SK-N-SH (cell line): Measurements from ENCODE around the gene OLFM1. TPM values are rescaled to one million over a fixed set of nuclear protein-coding genes. Genes with fewer than 3 reads are reported as not detected.

Experiments used
- CTCF ChIA-PET: fragments of 300-600, 350-600 bp; formaldehyde crosslinking; extraction: SDS; loops from one replicate; lab custom pipeline; 2021; lab: Yijun Ruan, JAX
- POLR2A ChIA-PET: fragments of 350-600 bp; sonication (Branson Sonifier 250); formaldehyde crosslinking; extraction: SDS; loops from one replicate; lab custom pipeline; 2020; ENCODE audit warnings: antibody characterized with exemption, inconsistent platforms; lab: Yijun Ruan, JAX
- DNase-seq: peaks from one replicate; pipeline ENCODE4 v3.0.0; 2012
- H2AFZ ChIP-seq: fragments of 200-600 bp; sonication (generic); 2 replicates; pipeline ENCODE4 v1.8.1; 2016; ENCODE audit warnings: antibody characterized with exemption, mild to moderate bottlenecking, low read depth
- H3F3A ChIP-seq: fragments of 200-600 bp; sonication (generic); replicated peaks from 2 replicates; pipeline ENCODE3; 2016; ENCODE audit warnings: antibody characterized with exemption, mild to moderate bottlenecking; ENCODE audit not compliant: insufficient read depth
- H3K27ac ChIP-seq, 2 experiments: fragments of 200-500 bp in 1 of 2; fragments of 200-600 bp in 1 of 2; sonication (Bioruptor generic) in 1 of 2; sonication (generic), shearing (Covaris generic) in 1 of 2; 2 replicates each; pipeline versions ENCODE4 v1.5.1 to v1.6.1; 2014 to 2016; ENCODE audit warnings: low read depth in 2 of 2, inconsistent platforms in 1 of 2, low read length in 1 of 2, mild to moderate bottlenecking in 1 of 2, mixed read lengths in 1 of 2
- H3K27me3 ChIP-seq: fragments of 200-600 bp; sonication (generic), shearing (Covaris generic); 2 replicates; pipeline ENCODE4 v1.6.1; 2016; ENCODE audit warnings: mixed run types; ENCODE audit not compliant: insufficient read depth
- H3K36me3 ChIP-seq, 2 experiments: fragments of 200-500 bp in 1 of 2; fragments of 200-600 bp in 1 of 2; sonication (Bioruptor generic) in 1 of 2; sonication (generic) in 1 of 2; replicated peaks in 1 of 2; 2 replicates each; pipeline versions ENCODE3 to v1.5.1; 2014 to 2016; ENCODE audit warnings: low read length in 1 of 2, mild to moderate bottlenecking in 1 of 2; ENCODE audit not compliant: insufficient read depth in 2 of 2, control insufficient read depth in 1 of 2
- H3K4me1 ChIP-seq, 2 experiments: fragments of 200-500 bp in 1 of 2; fragments of 200-600 bp in 1 of 2; sonication (Bioruptor generic) in 1 of 2; sonication (generic), shearing (Covaris generic) in 1 of 2; 2 replicates each; pipeline versions ENCODE4 v1.5.1 to v1.6.1; 2014 to 2016; ENCODE audit warnings: low read depth in 1 of 2, low read length in 1 of 2, mixed run types in 1 of 2; ENCODE audit not compliant: insufficient read depth in 2 of 2, control insufficient read depth in 1 of 2
- H3K4me2 ChIP-seq: fragments of 200-600 bp; sonication (generic), shearing (Covaris generic); 2 replicates; pipeline ENCODE4 v1.6.1; 2017; ENCODE audit warnings: mixed run types
- H3K4me3 ChIP-seq, 2 experiments: fragments of 200-500 bp in 1 of 2; fragments of 200-600 bp in 1 of 2; sonication (Bioruptor generic) in 1 of 2; sonication (generic), shearing (Covaris generic) in 1 of 2; 2 replicates each; pipeline versions ENCODE4 v1.5.1 to v1.8.1; 2014 to 2016; ENCODE audit warnings: low read depth in 2 of 2, inconsistent platforms in 1 of 2, low read length in 1 of 2, mild to moderate bottlenecking in 1 of 2, mixed read lengths in 1 of 2, moderate library complexity in 1 of 2
- H3K79me2 ChIP-seq: fragments of 200-600 bp; sonication (generic); 2 replicates; pipeline ENCODE4 v1.8.1; 2017; ENCODE audit warnings: mild to moderate bottlenecking; ENCODE audit not compliant: insufficient read depth
- H3K9ac ChIP-seq: fragments of 200-600 bp; sonication (generic); 2 replicates; pipeline ENCODE4 v1.6.1; 2017; ENCODE audit warnings: mixed run types
- H3K9me2 ChIP-seq: fragments of 200-600 bp; sonication (generic); 2 replicates; pipeline ENCODE4 v1.6.1; 2017; ENCODE audit warnings: mixed run types
- H3K9me3 ChIP-seq: fragments of 200-600 bp; sonication (generic); 2 replicates; pipeline ENCODE4 v1.6.1; 2017; ENCODE audit warnings: mixed run types, mild to moderate bottlenecking, moderate library complexity
- H4K20me1 ChIP-seq: fragments of 200-600 bp; sonication (generic); 2 replicates; pipeline ENCODE4 v1.6.1; 2017; ENCODE audit warnings: mild to moderate bottlenecking, mixed run types; ENCODE audit not compliant: insufficient read depth
- EP300 ChIP-seq, 2 experiments: IDR thresholded peaks; 2 replicates each; pipeline versions ENCODE4 v1.4.0 to v1.6.1; 2012; ENCODE audit warnings: borderline replicate concordance in 1 of 2, low read depth in 1 of 2, low read length in 1 of 2
- EZH2phosphoT487 ChIP-seq: fragments of 200-600 bp; sonication (generic); IDR thresholded peaks from 2 replicates; pipeline ENCODE4 v1.6.1; 2017; ENCODE audit warnings: low read depth, mixed run types, mild to moderate bottlenecking, antibody characterized with exemption, moderate library complexity, borderline replicate concordance
- GABPA ChIP-seq: IDR thresholded peaks from 2 replicates; pipeline ENCODE4 v1.4.0; 2012; ENCODE audit warnings: low read depth, mild to moderate bottlenecking
- RAD21 ChIP-seq: IDR thresholded peaks from 2 replicates; pipeline ENCODE4 v1.6.1; 2012; ENCODE audit warnings: mild to moderate bottlenecking, low read length
- RCOR1 ChIP-seq: fragments of 150-350 bp; IDR thresholded peaks from 2 replicates; pipeline ENCODE4 v1.6.1; 2017; ENCODE audit warnings: antibody characterized with exemption, low read length
- SMC3 ChIP-seq: IDR thresholded peaks from 2 replicates; pipeline ENCODE4 v1.6.1; 2012; ENCODE audit warnings: low read depth, low read length, improper control_type of control experiment
- TAF1 ChIP-seq: IDR thresholded peaks from 2 replicates; pipeline ENCODE4 v1.6.1; 2012; ENCODE audit warnings: low read depth, mild to moderate bottlenecking, low read length, moderate library complexity, borderline replicate concordance
- USF1 ChIP-seq: IDR thresholded peaks from 2 replicates; pipeline ENCODE4 v1.4.0; 2012; ENCODE audit warnings: low read depth, borderline replicate concordance
- YY1 ChIP-seq: IDR thresholded peaks from 2 replicates; pipeline ENCODE4 v1.4.0; 2012; ENCODE audit warnings: low read depth, mild to moderate bottlenecking
- WGBS: methylation state at CpG from one replicate; pipeline ENCODE4 v1.1.6; 2017; ENCODE audit warnings: low lambda C conversion rate; 5-methylcytosine and 5-hydroxymethylcytosine counted together
- polyA plus RNA-seq, 3 experiments: library from polyadenylated mRNA; depleted of rRNA; stranded (reverse); fragments of >200 nt; gene quantifications; 2 replicates each; pipeline ENCODE4 v1.2.3, GENCODE V29; 2012
- TF ChIP-seq, protein P1 (sequence below): IDR thresholded peaks from 2 replicates; pipeline ENCODE4 v1.6.1; 2012; ENCODE audit warnings: mild to moderate bottlenecking, low read depth, low read length, moderate library complexity

Gene OLFM1
- polyA plus RNA-seq, 1 of the 3 experiments (the other 2 are of a cell fraction), result 15.9 TPM

DNA sequence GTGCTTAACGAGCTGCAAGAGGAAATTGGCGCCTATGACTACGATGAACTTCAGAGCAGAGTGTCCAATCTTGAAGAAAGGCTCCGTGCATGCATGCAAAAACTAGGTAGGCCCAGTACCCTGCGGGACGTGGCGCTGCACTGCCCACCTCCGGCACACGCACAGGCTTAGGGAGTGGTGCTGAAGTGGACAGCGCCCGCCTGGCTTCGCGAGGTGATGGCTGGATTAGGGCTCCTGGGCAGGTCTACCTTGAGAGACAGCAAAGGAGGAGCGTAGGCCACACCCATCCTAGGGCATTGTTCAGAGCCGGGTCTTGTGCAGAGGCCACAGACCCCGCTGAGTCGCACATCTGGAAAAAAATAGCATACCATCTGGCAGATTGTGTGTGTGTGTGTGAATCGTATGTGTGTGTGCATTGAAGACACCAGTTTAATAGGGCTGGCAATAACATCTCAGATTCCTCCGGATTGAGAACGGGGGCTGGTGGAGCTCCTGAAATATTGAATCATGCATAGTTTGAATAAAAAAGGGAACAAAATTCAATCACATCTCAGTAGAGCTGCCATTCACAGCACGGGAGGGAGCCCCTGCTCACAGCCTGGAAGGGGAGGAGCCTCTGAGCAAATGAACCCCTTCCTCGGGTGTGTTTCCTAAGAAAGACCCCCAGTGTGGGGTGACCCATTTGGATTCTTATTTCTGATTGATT, 11.1 kb downstream of the OLFM1 start:
- 61% methylated on average over 20 of the region's 22 CpGs for WGBS
- Histone ChIP-seq H3K4me1 (peaks cover 0 to 16% of the 10 kb centered on the region in 2 experiments; a peak in 2 of 4 replicates), H3F3A (no peaks in the 10 kb centered on the region), H3K27ac (no peak overlapping the region), H4K20me1 (no peaks in the 10 kb centered on the region), H3K9me3 (no peaks in the 10 kb centered on the region), H3K4me2 (no peak overlapping the region), H3K36me3 (no peaks in the 10 kb centered on the region), H3K27me3 (no peaks in the 10 kb centered on the region), H3K9me2 (no peaks in the 10 kb centered on the region), H2AFZ (no peak overlapping the region), H3K79me2 (no peaks in the 10 kb centered on the region), H3K9ac (no peak overlapping the region), H3K4me3 (no peak overlapping the region)
- no peak for DNase-seq
- POLR2A ChIA-PET, result no interaction called here
- CTCF ChIA-PET, result interaction anchor here (1.5 to 2.6 kb wide), 2 partner anchors 12 to 13 kb away, joined by 6 to 8 read pairs; no protein-coding TSS in a partner anchor
- TF ChIP-seq EP300 (IDR thresholded peaks at IDR 0.05; ENCODE audit: borderline replicate concordance in 1 of 2, low read depth in 1 of 2, low read length in 1 of 2) (no peak), GABPA (no peak)
- TF ChIP-seq, protein P1, sequence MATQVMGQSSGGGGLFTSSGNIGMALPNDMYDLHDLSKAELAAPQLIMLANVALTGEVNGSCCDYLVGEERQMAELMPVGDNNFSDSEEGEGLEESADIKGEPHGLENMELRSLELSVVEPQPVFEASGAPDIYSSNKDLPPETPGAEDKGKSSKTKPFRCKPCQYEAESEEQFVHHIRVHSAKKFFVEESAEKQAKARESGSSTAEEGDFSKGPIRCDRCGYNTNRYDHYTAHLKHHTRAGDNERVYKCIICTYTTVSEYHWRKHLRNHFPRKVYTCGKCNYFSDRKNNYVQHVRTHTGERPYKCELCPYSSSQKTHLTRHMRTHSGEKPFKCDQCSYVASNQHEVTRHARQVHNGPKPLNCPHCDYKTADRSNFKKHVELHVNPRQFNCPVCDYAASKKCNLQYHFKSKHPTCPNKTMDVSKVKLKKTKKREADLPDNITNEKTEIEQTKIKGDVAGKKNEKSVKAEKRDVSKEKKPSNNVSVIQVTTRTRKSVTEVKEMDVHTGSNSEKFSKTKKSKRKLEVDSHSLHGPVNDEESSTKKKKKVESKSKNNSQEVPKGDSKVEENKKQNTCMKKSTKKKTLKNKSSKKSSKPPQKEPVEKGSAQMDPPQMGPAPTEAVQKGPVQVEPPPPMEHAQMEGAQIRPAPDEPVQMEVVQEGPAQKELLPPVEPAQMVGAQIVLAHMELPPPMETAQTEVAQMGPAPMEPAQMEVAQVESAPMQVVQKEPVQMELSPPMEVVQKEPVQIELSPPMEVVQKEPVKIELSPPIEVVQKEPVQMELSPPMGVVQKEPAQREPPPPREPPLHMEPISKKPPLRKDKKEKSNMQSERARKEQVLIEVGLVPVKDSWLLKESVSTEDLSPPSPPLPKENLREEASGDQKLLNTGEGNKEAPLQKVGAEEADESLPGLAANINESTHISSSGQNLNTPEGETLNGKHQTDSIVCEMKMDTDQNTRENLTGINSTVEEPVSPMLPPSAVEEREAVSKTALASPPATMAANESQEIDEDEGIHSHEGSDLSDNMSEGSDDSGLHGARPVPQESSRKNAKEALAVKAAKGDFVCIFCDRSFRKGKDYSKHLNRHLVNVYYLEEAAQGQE, result peak; percentile 89

GRCh38 chr9:135099574-135099973, 12.1 kb downstream of the OLFM1 start:
- no peak overlapping the region for H2AFZ ChIP-seq
- no peaks in the 10 kb centered on the region for H4K20me1 ChIP-seq
- ChIA-PET CTCF (interaction anchor here (0.7 to 2.6 kb wide), 4 partner anchors 12 to 313 kb away, joined by 3 to 8 read pairs (median 6); partner anchors contain the start of gene OLFM1), POLR2A (no interaction called here)
- no peaks in the 10 kb centered on the region for H3K9me2 ChIP-seq
- no peak for DNase-seq
- no peaks in the 10 kb centered on the region for H3K27me3 ChIP-seq
- H3K4me1 ChIP-seq, result peaks cover 0 to 16% of the 10 kb centered on the region in 2 experiments; a peak in 2 of 4 replicates
- no peak overlapping the region for H3K4me2 ChIP-seq
- WGBS, result 64% methylated on average over 4 of the region's 5 CpGs
- H3K27ac ChIP-seq, result no peak overlapping the region
- H3K79me2 ChIP-seq, result no peaks in the 10 kb centered on the region
- no peak overlapping the region for H3K9ac ChIP-seq
- H3F3A ChIP-seq, result no peaks in the 10 kb centered on the region
- TF ChIP-seq RCOR1, result no peak
- TF ChIP-seq, protein P1, result no peak
- no peak for TF ChIP-seq EP300 (IDR thresholded peaks at IDR 0.05; ENCODE audit: borderline replicate concordance in 1 of 2, low read depth in 1 of 2, low read length in 1 of 2)
- TF ChIP-seq YY1, result no peak
- no peak for TF ChIP-seq RAD21
- no peak for TF ChIP-seq TAF1
- no peak for TF ChIP-seq GABPA
- no peak for TF ChIP-seq USF1
- TF ChIP-seq SMC3, result no peak
- TF ChIP-seq EZH2phosphoT487, result no peak
- H3K36me3 ChIP-seq, result no peaks in the 10 kb centered on the region
- H3K4me3 ChIP-seq, result no peak overlapping the region
- no peaks in the 10 kb centered on the region for H3K9me3 ChIP-seq
